GM23248 (cell line): Measurements from ENCODE around the gene BCAS1.

Source experiments
- EZH2 ChIP-seq: fragments of 200-600 bp; sonication (generic); IDR thresholded peaks from 2 replicates; pipeline ENCODE4 v1.6.1; 2018; ENCODE audit warnings: antibody characterized with exemption, mild to moderate bottlenecking; ENCODE audit not compliant: insufficient read depth, poor library complexity, severe bottlenecking
- EZH2phosphoT487 ChIP-seq: fragments of 200-600 bp; sonication (generic); IDR thresholded peaks from 2 replicates; pipeline ENCODE4 v1.6.1; 2018; ENCODE audit warnings: antibody characterized with exemption, moderate library complexity, mild to moderate bottlenecking, low read depth; ENCODE audit not compliant: insufficient read depth

- TF ChIP-seq EZH2 (no peak), EZH2phosphoT487 (no peak)
These were observed 98.2 kb downstream of the BCAS1 start for GRCh38 chr20:53972179-53972578.
